HCT116 (cell line): Measurements from ENCODE around the gene SLAMF7.
"Not testable (repeated sequence)": the region's sequence is repeated elsewhere in the genome, so short reads cannot be mapped to it uniquely, and the experiment has no call there.

Experiments
- EGR1 ChIP-seq: IDR thresholded peaks from 2 replicates; pipeline ENCODE4 v1.6.1; 2012; ENCODE audit warnings: low read depth
- EZH2 ChIP-seq: fragments of 200-600 bp; sonication (generic); IDR thresholded peaks from 2 replicates; pipeline ENCODE4 v1.6.1; 2017; ENCODE audit warnings: antibody characterized with exemption, mixed run types
- POLR2A ChIP-seq: IDR thresholded peaks from 2 replicates; pipeline ENCODE4 v1.7.0; 2011; ENCODE audit warnings: borderline replicate concordance; ENCODE audit not compliant: insufficient read depth, insufficient read length; ENCODE audit errors: extremely low read depth
- POLR2AphosphoS5 ChIP-seq: IDR thresholded peaks from 2 replicates; pipeline ENCODE4 v1.6.1; 2011; ENCODE audit warnings: mild to moderate bottlenecking, low read depth, low read length, moderate library complexity
- SP1 ChIP-seq: IDR thresholded peaks from 2 replicates; pipeline ENCODE4 v1.6.1; 2012; ENCODE audit warnings: low read depth
- TCF7L2 ChIP-seq: IDR thresholded peaks from 2 replicates; pipeline ENCODE4 v1.7.0; 2011; ENCODE audit warnings: borderline replicate concordance, inconsistent platforms; ENCODE audit not compliant: insufficient read depth, insufficient read length; ENCODE audit errors: extremely low read depth
- ZNF274 ChIP-seq: fragments of 200-500 bp; sonication (Bioruptor generic); IDR thresholded peaks from 2 replicates; pipeline ENCODE4 v1.6.1; 2014; ENCODE audit warnings: mild to moderate bottlenecking, low read depth, low read length, inconsistent platforms
- TF ChIP-seq, protein P1 (sequence below), 3 experiments: fragments of 200-600 bp in 1 of 3; sonication (generic) in 1 of 3; IDR thresholded peaks in 2 of 3; conservative IDR thresholded peaks in 1 of 3; 2 replicates each; pipeline ENCODE4 v1.5.1; 2012 to 2017; ENCODE audit warnings: low read depth in 2 of 3, low read length in 2 of 3, antibody characterized with exemption in 1 of 3, borderline replicate concordance in 1 of 3, control low read depth in 1 of 3, mild to moderate bottlenecking in 1 of 3, mixed read lengths in 1 of 3, mixed run types in 1 of 3, moderate library complexity in 1 of 3; ENCODE audit not compliant: insufficient read depth in 1 of 3
- TF ChIP-seq, protein P2 (sequence below): IDR thresholded peaks from 2 replicates; pipeline ENCODE4 v1.6.1; 2012; ENCODE audit warnings: low read depth

DNA sequence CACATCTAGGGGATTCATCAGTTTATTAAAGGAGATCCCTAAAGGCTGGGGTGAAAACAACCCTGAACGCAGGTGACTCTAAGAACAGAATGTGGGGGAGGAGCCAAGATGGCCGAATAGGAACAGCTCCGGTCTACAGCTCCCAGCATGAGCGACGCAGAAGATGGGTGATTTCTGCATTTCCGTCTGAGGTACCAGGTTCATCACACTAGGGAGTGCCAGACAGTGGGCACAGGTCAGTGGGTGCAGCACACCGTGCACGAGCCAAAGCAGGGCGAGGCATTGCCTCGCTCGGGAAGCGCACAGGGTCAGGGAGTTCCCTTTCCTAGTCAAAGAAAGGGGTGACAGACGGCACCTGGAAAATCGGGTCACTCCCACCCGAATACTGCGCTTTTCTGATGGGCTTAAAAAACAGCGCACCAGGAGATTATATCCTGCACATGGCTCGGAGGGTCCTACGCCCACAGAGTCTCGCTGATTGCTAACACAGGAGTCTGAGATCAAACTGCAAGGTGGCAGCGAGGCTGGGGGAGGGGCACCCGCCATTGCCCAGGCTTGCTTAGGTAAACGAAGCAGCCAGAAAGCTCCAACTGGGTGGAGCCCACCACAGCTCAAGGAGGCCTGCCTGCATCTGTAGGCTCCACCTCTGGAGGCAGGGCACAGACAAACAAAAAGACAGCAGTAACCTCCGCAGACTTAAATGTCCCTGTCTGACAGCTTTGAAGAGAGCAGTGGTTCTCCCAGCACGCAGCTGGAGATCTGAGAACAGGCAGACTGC is 44.1 kb downstream of the SLAMF7 start:
- TF ChIP-seq, protein P1, sequence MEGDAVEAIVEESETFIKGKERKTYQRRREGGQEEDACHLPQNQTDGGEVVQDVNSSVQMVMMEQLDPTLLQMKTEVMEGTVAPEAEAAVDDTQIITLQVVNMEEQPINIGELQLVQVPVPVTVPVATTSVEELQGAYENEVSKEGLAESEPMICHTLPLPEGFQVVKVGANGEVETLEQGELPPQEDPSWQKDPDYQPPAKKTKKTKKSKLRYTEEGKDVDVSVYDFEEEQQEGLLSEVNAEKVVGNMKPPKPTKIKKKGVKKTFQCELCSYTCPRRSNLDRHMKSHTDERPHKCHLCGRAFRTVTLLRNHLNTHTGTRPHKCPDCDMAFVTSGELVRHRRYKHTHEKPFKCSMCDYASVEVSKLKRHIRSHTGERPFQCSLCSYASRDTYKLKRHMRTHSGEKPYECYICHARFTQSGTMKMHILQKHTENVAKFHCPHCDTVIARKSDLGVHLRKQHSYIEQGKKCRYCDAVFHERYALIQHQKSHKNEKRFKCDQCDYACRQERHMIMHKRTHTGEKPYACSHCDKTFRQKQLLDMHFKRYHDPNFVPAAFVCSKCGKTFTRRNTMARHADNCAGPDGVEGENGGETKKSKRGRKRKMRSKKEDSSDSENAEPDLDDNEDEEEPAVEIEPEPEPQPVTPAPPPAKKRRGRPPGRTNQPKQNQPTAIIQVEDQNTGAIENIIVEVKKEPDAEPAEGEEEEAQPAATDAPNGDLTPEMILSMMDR (IDR thresholded peaks at IDR 0.05 in 2 of 3, conservative IDR thresholded peaks at IDR 0.05 in 1 of 3; ENCODE audit: borderline replicate concordance in 1 of 3, insufficient read depth in 1 of 3, low read depth in 2 of 3, low read length in 2 of 3) = not testable (repeated sequence)
- not testable (repeated sequence) for TF ChIP-seq POLR2A, EZH2, TCF7L2, EGR1, ZNF274, SP1, POLR2AphosphoS5
- TF ChIP-seq, protein P2, sequence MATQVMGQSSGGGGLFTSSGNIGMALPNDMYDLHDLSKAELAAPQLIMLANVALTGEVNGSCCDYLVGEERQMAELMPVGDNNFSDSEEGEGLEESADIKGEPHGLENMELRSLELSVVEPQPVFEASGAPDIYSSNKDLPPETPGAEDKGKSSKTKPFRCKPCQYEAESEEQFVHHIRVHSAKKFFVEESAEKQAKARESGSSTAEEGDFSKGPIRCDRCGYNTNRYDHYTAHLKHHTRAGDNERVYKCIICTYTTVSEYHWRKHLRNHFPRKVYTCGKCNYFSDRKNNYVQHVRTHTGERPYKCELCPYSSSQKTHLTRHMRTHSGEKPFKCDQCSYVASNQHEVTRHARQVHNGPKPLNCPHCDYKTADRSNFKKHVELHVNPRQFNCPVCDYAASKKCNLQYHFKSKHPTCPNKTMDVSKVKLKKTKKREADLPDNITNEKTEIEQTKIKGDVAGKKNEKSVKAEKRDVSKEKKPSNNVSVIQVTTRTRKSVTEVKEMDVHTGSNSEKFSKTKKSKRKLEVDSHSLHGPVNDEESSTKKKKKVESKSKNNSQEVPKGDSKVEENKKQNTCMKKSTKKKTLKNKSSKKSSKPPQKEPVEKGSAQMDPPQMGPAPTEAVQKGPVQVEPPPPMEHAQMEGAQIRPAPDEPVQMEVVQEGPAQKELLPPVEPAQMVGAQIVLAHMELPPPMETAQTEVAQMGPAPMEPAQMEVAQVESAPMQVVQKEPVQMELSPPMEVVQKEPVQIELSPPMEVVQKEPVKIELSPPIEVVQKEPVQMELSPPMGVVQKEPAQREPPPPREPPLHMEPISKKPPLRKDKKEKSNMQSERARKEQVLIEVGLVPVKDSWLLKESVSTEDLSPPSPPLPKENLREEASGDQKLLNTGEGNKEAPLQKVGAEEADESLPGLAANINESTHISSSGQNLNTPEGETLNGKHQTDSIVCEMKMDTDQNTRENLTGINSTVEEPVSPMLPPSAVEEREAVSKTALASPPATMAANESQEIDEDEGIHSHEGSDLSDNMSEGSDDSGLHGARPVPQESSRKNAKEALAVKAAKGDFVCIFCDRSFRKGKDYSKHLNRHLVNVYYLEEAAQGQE = not testable (repeated sequence)
